ENCODE data around the gene ZNF345. TPM values are rescaled to one million over a fixed set of nuclear protein-coding genes. Genes with fewer than 3 reads are reported as not detected.

Gene ZNF345
- total RNA-seq, 1 donor from 2014 or later = 9.6 TPM

- no peak for DNase-seq
Observed at GRCh38 chr19:36918090-36918489, 67.4 kb downstream of the ZNF345 start.

Small RNAs within 50 kb of the gene (small RNA-seq; reads per million reads assigned to genes)
- not detected for gene RF00019 (ENCODE audit: low replicate concordance)

Other genes starting within 250 kb of the ZNF345 start
- 21.0 TPM for gene ZNF382, start 245.6 kb upstream of the ZNF345 start, total RNA-seq
- 10.5 TPM for gene ZNF461, start 184.0 kb upstream of the ZNF345 start, total RNA-seq
- 15.4 TPM for gene ZNF567, start 163.3 kb upstream of the ZNF345 start, total RNA-seq
- gene ZNF850, start 78.1 kb upstream of the ZNF345 start, total RNA-seq = 4.2 TPM
- 23.5 TPM for gene ZNF790, start 12.5 kb upstream of the ZNF345 start, total RNA-seq
- 5.4 TPM for gene ZNF829, start 65.4 kb downstream of the ZNF345 start, total RNA-seq
- 35.4 TPM for gene ZNF568, start 65.5 kb downstream of the ZNF345 start, total RNA-seq
- gene ZNF420, start 227.6 kb downstream of the ZNF345 start, total RNA-seq = 28.2 TPM